Adrenal gland (tissue), 5 donors: ENCODE data around the gene CDH6.

ENCODE experiments used
- POLR2A ChIP-seq, 2 donors: fragments of 450-650 bp; IDR thresholded peaks; one replicate each; pipeline ENCODE4 v1.6.1; 2017; ENCODE audit warnings: antibody characterized with exemption in 2 of 2, mild to moderate bottlenecking in 2 of 2, moderate library complexity in 1 of 2
- TF ChIP-seq, protein P1 (sequence below), 6 experiments: fragments of 450-650 bp in 4 of 6; fragments of 200-600 bp in 2 of 6; sonication (generic) in 1 of 6; IDR thresholded peaks; 1 replicate in 5 of 6; 2 replicates in 1 of 6; pipeline versions ENCODE4 v1.5.1 to v1.8.0; 2016 to 2021; ENCODE audit warnings: antibody characterized with exemption in 6 of 6, mild to moderate bottlenecking in 2 of 6, moderate library complexity in 1 of 6
- donor health status: DM: no; HTN: no; CAD: no.

- TF ChIP-seq, protein P1, sequence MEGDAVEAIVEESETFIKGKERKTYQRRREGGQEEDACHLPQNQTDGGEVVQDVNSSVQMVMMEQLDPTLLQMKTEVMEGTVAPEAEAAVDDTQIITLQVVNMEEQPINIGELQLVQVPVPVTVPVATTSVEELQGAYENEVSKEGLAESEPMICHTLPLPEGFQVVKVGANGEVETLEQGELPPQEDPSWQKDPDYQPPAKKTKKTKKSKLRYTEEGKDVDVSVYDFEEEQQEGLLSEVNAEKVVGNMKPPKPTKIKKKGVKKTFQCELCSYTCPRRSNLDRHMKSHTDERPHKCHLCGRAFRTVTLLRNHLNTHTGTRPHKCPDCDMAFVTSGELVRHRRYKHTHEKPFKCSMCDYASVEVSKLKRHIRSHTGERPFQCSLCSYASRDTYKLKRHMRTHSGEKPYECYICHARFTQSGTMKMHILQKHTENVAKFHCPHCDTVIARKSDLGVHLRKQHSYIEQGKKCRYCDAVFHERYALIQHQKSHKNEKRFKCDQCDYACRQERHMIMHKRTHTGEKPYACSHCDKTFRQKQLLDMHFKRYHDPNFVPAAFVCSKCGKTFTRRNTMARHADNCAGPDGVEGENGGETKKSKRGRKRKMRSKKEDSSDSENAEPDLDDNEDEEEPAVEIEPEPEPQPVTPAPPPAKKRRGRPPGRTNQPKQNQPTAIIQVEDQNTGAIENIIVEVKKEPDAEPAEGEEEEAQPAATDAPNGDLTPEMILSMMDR (IDR thresholded peaks at IDR 0.05): no peak
- TF ChIP-seq POLR2A (IDR thresholded peaks at IDR 0.05): no peak
Measured at GRCh38 chr5:31204958-31205357, 11.5 kb downstream of the CDH6 start.
